HepG2 (cell line): ENCODE results near the gene VENTX. TPM values are rescaled to one million over a fixed set of nuclear protein-coding genes. Genes with fewer than 3 reads are reported as not detected.

Source experiments
- FOXM1 ChIP-seq: sonication (generic); formaldehyde crosslinking; IDR thresholded peaks from 2 replicates; pipeline ENCODE4 v1.5.0; 2020; ENCODE audit warnings: missing genetic modification reagents
- RORA ChIP-seq: sonication (generic); formaldehyde crosslinking; IDR thresholded peaks from 2 replicates; pipeline ENCODE4 v1.5.0; 2020; ENCODE audit warnings: mild to moderate bottlenecking, missing genetic modification reagents, moderate library complexity
- SATB2 ChIP-seq: sonication (generic); formaldehyde crosslinking; IDR thresholded peaks from 2 replicates; pipeline ENCODE4 v1.5.0; 2020; ENCODE audit warnings: missing genetic modification reagents
- ZFP90 ChIP-seq: sonication (generic); formaldehyde crosslinking; IDR thresholded peaks from 2 replicates; pipeline ENCODE4 v1.8.0; 2022; ENCODE audit warnings: missing genetic modification reagents, mild to moderate bottlenecking, inconsistent platforms, borderline replicate concordance
- polyA plus RNA-seq, 8 experiments: library from polyadenylated mRNA; depleted of rRNA in 3 of 8; stranded (reverse) in 7 of 8; unstranded in 1 of 8; fragments of >200 nt; fragmentation: Illumina TruSeq in 4 of 8; extraction: Trizol in 4 of 8; gene quantifications; 2 replicates each; pipeline versions ENCODE4 v1.2.1 to v1.2.3, GENCODE V29; 2011 to 2016; ENCODE audit warnings: low read depth in 4 of 8, missing spikeins in 1 of 8, mixed read lengths in 1 of 8; ENCODE audit not compliant: insufficient read depth in 1 of 8
- total RNA-seq, 5 experiments: library from RNA; depleted of rRNA; stranded (reverse); fragments of >200 nt; fragmentation: Illumina TruSeq; extraction: Trizol; gene quantifications; 2 replicates each; pipeline ENCODE4 v1.2.3, GENCODE V29; 2016; ENCODE audit warnings: low read depth in 1 of 5
- TF ChIP-seq, protein P1 (sequence below), 2 experiments: fragments of 450-650 bp in 1 of 2; sonication (generic) in 1 of 2; formaldehyde crosslinking in 1 of 2; IDR thresholded peaks; 2 replicates each; pipeline versions ENCODE4 v1.6.1 to v1.8.0; 2016 to 2022; ENCODE audit warnings: antibody characterized with exemption in 1 of 2, mild to moderate bottlenecking in 1 of 2, missing genetic modification reagents in 1 of 2
- TF ChIP-seq, protein P2 (sequence below): sonication (generic); formaldehyde crosslinking; IDR thresholded peaks from 2 replicates; pipeline ENCODE4 v1.5.1; 2020; ENCODE audit warnings: missing genetic modification reagents, mild to moderate bottlenecking, borderline replicate concordance
- TF ChIP-seq, protein P3 (sequence below): sonication (generic); formaldehyde crosslinking; IDR thresholded peaks from 2 replicates; pipeline ENCODE4 v1.4.0; 2020; ENCODE audit warnings: missing genetic modification reagents; ENCODE audit errors: not compliant biosample characterization
- TF ChIP-seq, protein P4 (sequence below): sonication (generic); formaldehyde crosslinking; IDR thresholded peaks from 2 replicates; pipeline ENCODE4 v1.4.0; 2020; ENCODE audit warnings: missing genetic modification reagents
- TF ChIP-seq, protein P5 (sequence below): sonication (generic); formaldehyde crosslinking; IDR thresholded peaks from 2 replicates; pipeline ENCODE4 v1.4.0; 2020; ENCODE audit warnings: missing genetic modification reagents

VENTX gene
- total and polyA plus RNA-seq, 2 of the 13 experiments (the other 11 are each of a cell fraction or from before 2014, with no cell fraction given): not detected

DNA sequence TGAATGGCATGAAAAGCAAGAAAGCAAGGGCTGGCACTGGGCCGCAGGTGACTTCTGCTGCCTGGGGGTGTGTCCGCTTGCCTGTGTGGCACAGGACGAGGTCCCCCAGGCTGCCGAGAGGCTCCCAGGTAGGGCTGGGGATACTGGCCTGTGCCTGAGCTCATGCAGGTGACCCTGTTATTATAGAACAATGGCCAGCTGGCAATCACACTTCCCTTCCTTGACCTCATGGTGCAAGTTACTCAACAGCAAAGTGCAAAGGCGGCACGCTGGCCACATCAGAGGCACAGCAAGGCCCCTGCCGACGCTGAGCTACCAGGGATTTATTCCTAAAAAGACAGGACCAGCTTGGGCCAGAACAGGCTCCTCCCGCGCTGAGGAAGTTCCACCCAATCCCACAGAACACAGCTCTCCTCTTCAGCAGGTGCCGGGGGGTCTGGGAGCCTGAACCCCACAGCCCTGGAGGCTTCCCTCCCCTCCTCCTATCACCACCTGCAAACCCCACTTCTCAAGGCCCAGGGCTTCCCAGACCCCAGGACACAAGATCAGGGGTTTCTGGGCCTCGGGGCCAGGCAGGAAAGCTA is 40.4 kb downstream of the VENTX start (continued):
- TF ChIP-seq, protein P1, sequence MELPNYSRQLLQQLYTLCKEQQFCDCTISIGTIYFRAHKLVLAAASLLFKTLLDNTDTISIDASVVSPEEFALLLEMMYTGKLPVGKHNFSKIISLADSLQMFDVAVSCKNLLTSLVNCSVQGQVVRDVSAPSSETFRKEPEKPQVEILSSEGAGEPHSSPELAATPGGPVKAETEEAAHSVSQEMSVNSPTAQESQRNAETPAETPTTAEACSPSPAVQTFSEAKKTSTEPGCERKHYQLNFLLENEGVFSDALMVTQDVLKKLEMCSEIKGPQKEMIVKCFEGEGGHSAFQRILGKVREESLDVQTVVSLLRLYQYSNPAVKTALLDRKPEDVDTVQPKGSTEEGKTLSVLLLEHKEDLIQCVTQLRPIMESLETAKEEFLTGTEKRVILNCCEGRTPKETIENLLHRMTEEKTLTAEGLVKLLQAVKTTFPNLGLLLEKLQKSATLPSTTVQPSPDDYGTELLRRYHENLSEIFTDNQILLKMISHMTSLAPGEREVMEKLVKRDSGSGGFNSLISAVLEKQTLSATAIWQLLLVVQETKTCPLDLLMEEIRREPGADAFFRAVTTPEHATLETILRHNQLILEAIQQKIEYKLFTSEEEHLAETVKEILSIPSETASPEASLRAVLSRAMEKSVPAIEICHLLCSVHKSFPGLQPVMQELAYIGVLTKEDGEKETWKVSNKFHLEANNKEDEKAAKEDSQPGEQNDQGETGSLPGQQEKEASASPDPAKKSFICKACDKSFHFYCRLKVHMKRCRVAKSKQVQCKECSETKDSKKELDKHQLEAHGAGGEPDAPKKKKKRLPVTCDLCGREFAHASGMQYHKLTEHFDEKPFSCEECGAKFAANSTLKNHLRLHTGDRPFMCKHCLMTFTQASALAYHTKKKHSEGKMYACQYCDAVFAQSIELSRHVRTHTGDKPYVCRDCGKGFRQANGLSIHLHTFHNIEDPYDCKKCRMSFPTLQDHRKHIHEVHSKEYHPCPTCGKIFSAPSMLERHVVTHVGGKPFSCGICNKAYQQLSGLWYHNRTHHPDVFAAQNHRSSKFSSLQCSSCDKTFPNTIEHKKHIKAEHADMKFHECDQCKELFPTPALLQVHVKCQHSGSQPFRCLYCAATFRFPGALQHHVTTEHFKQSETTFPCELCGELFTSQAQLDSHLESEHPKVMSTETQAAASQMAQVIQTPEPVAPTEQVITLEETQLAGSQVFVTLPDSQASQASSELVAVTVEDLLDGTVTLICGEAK (IDR thresholded peaks at IDR 0.05): no peak
- TF ChIP-seq, protein P1 (CRISPR knock-in tag; IDR thresholded peaks at IDR 0.05): 0 out of 2 replicates have a peak, but pooled peaks have one; percentile 42
- TF ChIP-seq, protein P2, sequence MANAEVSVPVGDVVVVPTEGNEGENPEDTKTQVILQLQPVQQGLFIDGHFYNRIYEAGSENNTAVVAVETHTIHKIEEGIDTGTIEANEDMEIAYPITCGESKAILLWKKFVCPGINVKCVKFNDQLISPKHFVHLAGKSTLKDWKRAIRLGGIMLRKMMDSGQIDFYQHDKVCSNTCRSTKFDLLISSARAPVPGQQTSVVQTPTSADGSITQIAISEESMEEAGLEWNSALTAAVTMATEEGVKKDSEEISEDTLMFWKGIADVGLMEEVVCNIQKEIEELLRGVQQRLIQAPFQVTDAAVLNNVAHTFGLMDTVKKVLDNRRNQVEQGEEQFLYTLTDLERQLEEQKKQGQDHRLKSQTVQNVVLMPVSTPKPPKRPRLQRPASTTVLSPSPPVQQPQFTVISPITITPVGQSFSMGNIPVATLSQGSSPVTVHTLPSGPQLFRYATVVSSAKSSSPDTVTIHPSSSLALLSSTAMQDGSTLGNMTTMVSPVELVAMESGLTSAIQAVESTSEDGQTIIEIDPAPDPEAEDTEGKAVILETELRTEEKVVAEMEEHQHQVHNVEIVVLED (CRISPR knock-in tag): no peak
- TF ChIP-seq SATB2 (CRISPR knock-in tag) (no peak), FOXM1 (CRISPR knock-in tag) (no peak), ZFP90 (no peak), RORA (CRISPR knock-in tag) (no peak)
- TF ChIP-seq, protein P3, sequence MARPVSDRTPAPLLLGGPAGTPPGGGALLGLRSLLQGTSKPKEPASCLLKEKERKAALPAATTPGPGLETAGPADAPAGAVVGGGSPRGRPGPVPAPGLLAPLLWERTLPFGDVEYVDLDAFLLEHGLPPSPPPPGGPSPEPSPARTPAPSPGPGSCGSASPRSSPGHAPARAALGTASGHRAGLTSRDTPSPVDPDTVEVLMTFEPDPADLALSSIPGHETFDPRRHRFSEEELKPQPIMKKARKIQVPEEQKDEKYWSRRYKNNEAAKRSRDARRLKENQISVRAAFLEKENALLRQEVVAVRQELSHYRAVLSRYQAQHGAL (CRISPR knock-in tag): no peak
- TF ChIP-seq, protein P4, sequence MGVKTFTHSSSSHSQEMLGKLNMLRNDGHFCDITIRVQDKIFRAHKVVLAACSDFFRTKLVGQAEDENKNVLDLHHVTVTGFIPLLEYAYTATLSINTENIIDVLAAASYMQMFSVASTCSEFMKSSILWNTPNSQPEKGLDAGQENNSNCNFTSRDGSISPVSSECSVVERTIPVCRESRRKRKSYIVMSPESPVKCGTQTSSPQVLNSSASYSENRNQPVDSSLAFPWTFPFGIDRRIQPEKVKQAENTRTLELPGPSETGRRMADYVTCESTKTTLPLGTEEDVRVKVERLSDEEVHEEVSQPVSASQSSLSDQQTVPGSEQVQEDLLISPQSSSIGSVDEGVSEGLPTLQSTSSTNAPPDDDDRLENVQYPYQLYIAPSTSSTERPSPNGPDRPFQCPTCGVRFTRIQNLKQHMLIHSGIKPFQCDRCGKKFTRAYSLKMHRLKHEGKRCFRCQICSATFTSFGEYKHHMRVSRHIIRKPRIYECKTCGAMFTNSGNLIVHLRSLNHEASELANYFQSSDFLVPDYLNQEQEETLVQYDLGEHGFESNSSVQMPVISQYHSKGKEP: no peak
- TF ChIP-seq, protein P5, sequence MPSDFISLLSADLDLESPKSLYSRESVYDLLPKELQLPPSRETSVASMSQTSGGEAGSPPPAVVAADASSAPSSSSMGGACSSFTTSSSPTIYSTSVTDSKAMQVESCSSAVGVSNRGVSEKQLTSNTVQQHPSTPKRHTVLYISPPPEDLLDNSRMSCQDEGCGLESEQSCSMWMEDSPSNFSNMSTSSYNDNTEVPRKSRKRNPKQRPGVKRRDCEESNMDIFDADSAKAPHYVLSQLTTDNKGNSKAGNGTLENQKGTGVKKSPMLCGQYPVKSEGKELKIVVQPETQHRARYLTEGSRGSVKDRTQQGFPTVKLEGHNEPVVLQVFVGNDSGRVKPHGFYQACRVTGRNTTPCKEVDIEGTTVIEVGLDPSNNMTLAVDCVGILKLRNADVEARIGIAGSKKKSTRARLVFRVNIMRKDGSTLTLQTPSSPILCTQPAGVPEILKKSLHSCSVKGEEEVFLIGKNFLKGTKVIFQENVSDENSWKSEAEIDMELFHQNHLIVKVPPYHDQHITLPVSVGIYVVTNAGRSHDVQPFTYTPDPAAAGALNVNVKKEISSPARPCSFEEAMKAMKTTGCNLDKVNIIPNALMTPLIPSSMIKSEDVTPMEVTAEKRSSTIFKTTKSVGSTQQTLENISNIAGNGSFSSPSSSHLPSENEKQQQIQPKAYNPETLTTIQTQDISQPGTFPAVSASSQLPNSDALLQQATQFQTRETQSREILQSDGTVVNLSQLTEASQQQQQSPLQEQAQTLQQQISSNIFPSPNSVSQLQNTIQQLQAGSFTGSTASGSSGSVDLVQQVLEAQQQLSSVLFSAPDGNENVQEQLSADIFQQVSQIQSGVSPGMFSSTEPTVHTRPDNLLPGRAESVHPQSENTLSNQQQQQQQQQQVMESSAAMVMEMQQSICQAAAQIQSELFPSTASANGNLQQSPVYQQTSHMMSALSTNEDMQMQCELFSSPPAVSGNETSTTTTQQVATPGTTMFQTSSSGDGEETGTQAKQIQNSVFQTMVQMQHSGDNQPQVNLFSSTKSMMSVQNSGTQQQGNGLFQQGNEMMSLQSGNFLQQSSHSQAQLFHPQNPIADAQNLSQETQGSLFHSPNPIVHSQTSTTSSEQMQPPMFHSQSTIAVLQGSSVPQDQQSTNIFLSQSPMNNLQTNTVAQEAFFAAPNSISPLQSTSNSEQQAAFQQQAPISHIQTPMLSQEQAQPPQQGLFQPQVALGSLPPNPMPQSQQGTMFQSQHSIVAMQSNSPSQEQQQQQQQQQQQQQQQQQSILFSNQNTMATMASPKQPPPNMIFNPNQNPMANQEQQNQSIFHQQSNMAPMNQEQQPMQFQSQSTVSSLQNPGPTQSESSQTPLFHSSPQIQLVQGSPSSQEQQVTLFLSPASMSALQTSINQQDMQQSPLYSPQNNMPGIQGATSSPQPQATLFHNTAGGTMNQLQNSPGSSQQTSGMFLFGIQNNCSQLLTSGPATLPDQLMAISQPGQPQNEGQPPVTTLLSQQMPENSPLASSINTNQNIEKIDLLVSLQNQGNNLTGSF (CRISPR knock-in tag): no peak
